Body of pancreas (tissue), 4 donors: Measurements from ENCODE around the gene CSN1S1. TPM values are rescaled to one million over a fixed set of nuclear protein-coding genes. Genes with fewer than 3 reads are reported as not detected.
"Not testable (repeated sequence)": the region's sequence is repeated elsewhere in the genome, so short reads cannot be mapped to it uniquely, and the experiment has no call there.

ENCODE experiments used
- ATAC-seq: fragments of 150-250 bp; one replicate; pipeline ENCODE4 v1.9.1; 2016
- DNase-seq, 4 donors: peaks; one replicate each; pipeline ENCODE4 v3.0.0-alpha.2; 2019
- H3K27ac ChIP-seq, 4 donors: fragments of 200-600 bp; sonication (generic); 1 replicate in 3 of 4; 2 replicates in 1 of 4; pipeline versions ENCODE4 v1.5.1 to v1.6.1; 2016 to 2019; ENCODE audit warnings: mild to moderate bottlenecking in 1 of 4, mixed read lengths in 1 of 4, moderate library complexity in 1 of 4
- H3K27me3 ChIP-seq, 2 donors: fragments of 200-600 bp; sonication (generic); one replicate each; pipeline ENCODE4 v1.6.0; 2016; ENCODE audit warnings: mild to moderate bottlenecking in 1 of 2
- H3K36me3 ChIP-seq, 2 donors: fragments of 200-600 bp; sonication (generic); replicated peaks in 1 of 2; 2 replicates each; pipeline ENCODE4 v1.5.1; 2016; ENCODE audit warnings: low read depth in 2 of 2; ENCODE audit not compliant: insufficient read depth in 1 of 2
- H3K4me1 ChIP-seq: fragments of 200-600 bp; sonication (generic); one replicate; pipeline ENCODE4 v1.6.0; 2016
- H3K4me3 ChIP-seq, 2 donors: fragments of 200-600 bp; sonication (generic); 1 replicate in 1 of 2; 2 replicates in 1 of 2; pipeline ENCODE4 v1.5.1; 2016 to 2019
- H3K9me3 ChIP-seq, 3 donors: fragments of 200-600 bp; sonication (generic); 1 replicate in 2 of 3; 2 replicates in 1 of 3; pipeline ENCODE4 v1.5.1; 2016
- POLR2A ChIP-seq, 3 donors: fragments of 450-650 bp; IDR thresholded peaks; one replicate each; pipeline ENCODE4 v1.6.1; 2016; ENCODE audit warnings: antibody characterized with exemption in 3 of 3, mild to moderate bottlenecking in 2 of 3
- WGBS, 2 donors: methylation state at CpG; one replicate each; pipeline ENCODE4 v1.1.5; 2017; 5-methylcytosine and 5-hydroxymethylcytosine counted together
- intact Hi-C: fragments of 100-400 bp; cut with DNase I; formaldehyde crosslinking; loops from one replicate; pipeline ENCODE4 v1.15.1; 2023
- total RNA-seq, 2 donors: library from RNA; depleted of rRNA; stranded (reverse); fragments of >200 nt; gene quantifications; one replicate each; pipeline ENCODE4 v1.1.0, GENCODE V29; 2016
- TF ChIP-seq, protein P1 (sequence below), 7 experiments: fragments of 450-650 bp in 4 of 7; fragments of 200-600 bp in 3 of 7; sonication (generic) in 3 of 7; IDR thresholded peaks; one replicate each; pipeline ENCODE4 v1.5.1; 2016 to 2019; ENCODE audit warnings: antibody characterized with exemption in 7 of 7

Gene CSN1S1
- total RNA-seq, 2 donors from 2014 or later = 2.3 TPM; not detected in 1

DNA sequence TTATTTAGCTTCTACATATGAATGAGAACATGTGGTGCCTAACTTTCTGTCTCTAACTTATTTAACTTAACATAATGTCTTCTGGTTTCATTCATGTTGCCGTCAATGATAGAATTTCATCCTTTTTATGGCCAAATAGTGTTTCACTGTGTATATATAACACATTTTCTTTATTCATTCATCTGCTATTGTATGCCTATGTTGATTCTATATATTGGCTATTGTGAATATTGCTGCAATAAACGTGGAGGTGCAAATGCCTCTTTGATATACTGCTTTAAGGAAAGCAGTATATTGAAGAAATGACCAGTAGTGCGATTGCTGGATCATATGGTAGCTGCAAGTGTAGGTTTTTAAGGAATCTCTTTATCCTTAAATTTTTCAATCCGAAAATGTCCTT, 10.0 kb upstream of the CSN1S1 start:
- 36 to 48% methylated on average over 4 of the region's 4 CpGs for WGBS, 2 donors
- intact Hi-C loops = no loop called here
- no peak for TF ChIP-seq POLR2A (IDR thresholded peaks at IDR 0.05)
- TF ChIP-seq, protein P1, sequence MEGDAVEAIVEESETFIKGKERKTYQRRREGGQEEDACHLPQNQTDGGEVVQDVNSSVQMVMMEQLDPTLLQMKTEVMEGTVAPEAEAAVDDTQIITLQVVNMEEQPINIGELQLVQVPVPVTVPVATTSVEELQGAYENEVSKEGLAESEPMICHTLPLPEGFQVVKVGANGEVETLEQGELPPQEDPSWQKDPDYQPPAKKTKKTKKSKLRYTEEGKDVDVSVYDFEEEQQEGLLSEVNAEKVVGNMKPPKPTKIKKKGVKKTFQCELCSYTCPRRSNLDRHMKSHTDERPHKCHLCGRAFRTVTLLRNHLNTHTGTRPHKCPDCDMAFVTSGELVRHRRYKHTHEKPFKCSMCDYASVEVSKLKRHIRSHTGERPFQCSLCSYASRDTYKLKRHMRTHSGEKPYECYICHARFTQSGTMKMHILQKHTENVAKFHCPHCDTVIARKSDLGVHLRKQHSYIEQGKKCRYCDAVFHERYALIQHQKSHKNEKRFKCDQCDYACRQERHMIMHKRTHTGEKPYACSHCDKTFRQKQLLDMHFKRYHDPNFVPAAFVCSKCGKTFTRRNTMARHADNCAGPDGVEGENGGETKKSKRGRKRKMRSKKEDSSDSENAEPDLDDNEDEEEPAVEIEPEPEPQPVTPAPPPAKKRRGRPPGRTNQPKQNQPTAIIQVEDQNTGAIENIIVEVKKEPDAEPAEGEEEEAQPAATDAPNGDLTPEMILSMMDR (IDR thresholded peaks at IDR 0.05) = no peak

DNA sequence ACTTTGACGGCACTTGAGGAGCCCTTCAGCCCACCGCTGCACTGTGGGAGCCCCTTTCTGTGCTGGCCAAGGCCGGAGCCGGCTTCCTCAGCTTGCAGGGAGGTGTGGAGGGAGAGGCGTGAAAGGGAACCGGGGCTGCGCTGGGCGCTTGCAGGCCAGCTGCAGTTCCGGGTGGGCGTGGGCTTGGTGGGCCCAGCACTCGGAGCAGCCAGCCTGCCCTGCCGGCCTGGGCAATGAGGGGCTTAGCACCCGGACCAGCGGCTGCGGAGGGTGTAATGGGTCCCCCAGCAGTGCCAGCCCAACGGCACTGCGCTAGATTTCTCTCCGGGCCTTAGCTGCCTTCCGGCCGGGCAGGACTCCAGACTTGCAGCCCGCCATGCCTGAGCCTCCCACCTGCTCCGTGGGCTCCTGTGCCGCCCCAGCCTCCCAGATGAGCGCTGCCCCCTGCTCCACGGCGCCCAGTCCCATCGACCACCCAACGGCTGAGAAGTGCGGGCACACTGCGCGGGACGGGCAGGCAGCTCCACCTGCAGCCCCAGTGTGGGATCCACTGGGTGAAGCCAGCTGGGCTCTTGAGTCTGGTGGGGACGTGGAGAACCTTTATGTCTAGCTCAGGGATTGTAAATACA, 7.0 kb upstream of the CSN1S1 start:
- H3K4me1 ChIP-seq, H3K27me3 ChIP-seq, intact Hi-C loops, ATAC-seq, H3K9me3 ChIP-seq, H3K36me3 ChIP-seq, DNase-seq, H3K27ac ChIP-seq, H3K4me3 ChIP-seq: not testable (repeated sequence)
- 87 to 90% methylated on average over 3 to 32 of the region's 33 CpGs for WGBS, 2 donors

More for the DNA sequence above, 10.0 kb upstream of the CSN1S1 start:
- H3K36me3 ChIP-seq = no peaks in the 10 kb centered on the region
- no peaks in the 10 kb centered on the region for H3K4me1 ChIP-seq
- no peak for DNase-seq
- no peak overlapping the region for H3K27ac ChIP-seq
- H3K9me3 ChIP-seq = no peaks in the 10 kb centered on the region
- H3K27me3 ChIP-seq = no peaks in the 10 kb centered on the region
- ATAC-seq = no peak
- H3K4me3 ChIP-seq = no peak overlapping the region

DNA sequence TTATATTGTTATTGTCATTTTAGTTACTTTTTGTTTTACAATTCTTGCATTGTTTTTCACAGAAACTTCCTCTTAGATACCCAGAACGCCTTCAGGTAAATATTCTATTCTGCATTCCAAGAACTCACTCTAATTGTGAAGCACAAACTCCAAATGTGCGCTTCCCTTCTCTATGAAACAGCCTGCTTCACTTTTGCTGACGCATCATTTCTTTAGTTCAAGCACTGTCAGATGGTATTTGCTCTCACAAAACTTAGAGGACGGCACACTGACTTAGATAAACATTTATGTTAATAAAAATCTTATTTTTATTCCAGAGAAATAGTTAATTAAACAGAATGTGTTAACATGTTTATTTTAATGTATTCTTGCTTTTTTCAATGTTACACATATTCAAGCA, 3.3 kb downstream of the CSN1S1 start:
- 59 to 64% methylated on average over 4 of the region's 4 CpGs for WGBS, 2 donors
- no peak for ATAC-seq
- no peak for DNase-seq
- TF ChIP-seq, protein P1 (IDR thresholded peaks at IDR 0.05) = no peak
- no peak for TF ChIP-seq POLR2A (IDR thresholded peaks at IDR 0.05)
- H3K9me3 ChIP-seq = no peaks in the 10 kb centered on the region
- no peak overlapping the region for H3K27ac ChIP-seq
- H3K4me1 ChIP-seq = no peaks in the 10 kb centered on the region
- H3K4me3 ChIP-seq = no peak overlapping the region
- intact Hi-C loops = no loop called here
- H3K36me3 ChIP-seq = no peaks in the 10 kb centered on the region
- H3K27me3 ChIP-seq = no peaks in the 10 kb centered on the region

DNA sequence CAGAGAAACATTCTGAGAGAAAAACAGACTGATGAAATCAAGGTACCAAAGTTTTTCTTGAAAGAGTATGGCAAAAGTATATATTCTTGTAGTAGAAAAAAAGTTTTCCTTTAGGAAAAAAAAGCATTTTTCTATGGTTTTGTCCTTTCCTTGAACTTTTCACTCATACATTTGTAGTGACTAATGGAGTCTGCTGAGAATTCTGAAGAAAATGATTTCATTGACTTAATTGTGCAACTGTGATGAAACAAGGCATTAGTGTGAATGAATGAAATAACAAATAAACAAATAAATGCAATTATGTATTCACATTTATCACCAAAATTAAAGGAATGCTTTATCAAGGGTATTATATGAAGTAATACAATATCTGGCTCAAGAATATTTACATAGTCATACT, 5.7 kb downstream of the CSN1S1 start:
- no peaks in the 10 kb centered on the region for H3K27me3 ChIP-seq
- DNase-seq (no peak), ATAC-seq (no peak)
- no peak overlapping the region for H3K27ac ChIP-seq
- no peak for TF ChIP-seq POLR2A (IDR thresholded peaks at IDR 0.05)
- TF ChIP-seq, protein P1 (IDR thresholded peaks at IDR 0.05) = no peak
- no peaks in the 10 kb centered on the region for H3K4me1 ChIP-seq
- H3K9me3 ChIP-seq = no peaks in the 10 kb centered on the region
- H3K36me3 ChIP-seq = no peaks in the 10 kb centered on the region
- intact Hi-C loops = no loop called here
- H3K4me3 ChIP-seq = no peak overlapping the region

DNA sequence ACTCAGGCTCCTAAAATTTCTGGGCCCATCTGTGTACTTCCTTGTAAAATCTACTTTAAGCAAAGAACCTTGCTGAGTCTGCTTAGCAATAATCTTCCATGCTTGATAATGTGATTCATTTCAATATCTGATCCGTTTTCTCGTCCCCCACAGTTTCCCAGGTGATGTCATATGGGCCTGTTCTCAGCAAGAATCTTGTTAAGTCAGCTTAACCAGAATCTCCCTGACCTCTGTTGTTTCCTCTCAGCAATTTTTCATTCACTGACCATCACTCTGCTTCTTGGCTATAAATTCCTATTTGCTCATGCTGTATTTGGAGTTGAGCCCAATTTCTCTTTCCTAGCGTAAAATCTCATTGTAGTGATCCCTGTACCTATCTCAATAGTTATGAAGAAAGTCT, 20.7 kb downstream of the CSN1S1 start:
- ATAC-seq (no peak), DNase-seq (no peak)
- Histone ChIP-seq H3K27me3 (no peaks in the 10 kb centered on the region), H3K27ac (no peak overlapping the region), H3K9me3 (no peaks in the 10 kb centered on the region), H3K4me1 (no peaks in the 10 kb centered on the region), H3K4me3 (no peak overlapping the region), H3K36me3 (no peaks in the 10 kb centered on the region)
- intact Hi-C loops = no loop called here
- WGBS, 2 donors = 54 to 60% methylated on average over 3 of the region's 3 CpGs
- TF ChIP-seq, protein P1 (IDR thresholded peaks at IDR 0.05) = no peak
- no peak for TF ChIP-seq POLR2A (IDR thresholded peaks at IDR 0.05)
